Testis (tissue), 3 donors: ENCODE measurements around the gene C1QTNF12. TPM values are rescaled to one million over a fixed set of nuclear protein-coding genes. Genes with fewer than 3 reads are reported as not detected.

Experiments used
- DNase-seq: peaks from one replicate; pipeline ENCODE4 v3.0.0-alpha.2; 2019
- H3K27ac ChIP-seq, 2 donors: fragments of 200-600 bp; sonication (generic); one replicate each; pipeline ENCODE4 v1.5.1; 2019
- H3K27me3 ChIP-seq: fragments of 200-600 bp; sonication (generic); one replicate; pipeline ENCODE4 v1.5.1; 2019
- H3K36me3 ChIP-seq: fragments of 200-600 bp; sonication (generic); one replicate; pipeline ENCODE4 v1.5.1; 2017; ENCODE audit warnings: low read depth; ENCODE audit errors: missing control alignments
- H3K4me1 ChIP-seq: fragments of 200-600 bp; sonication (generic); one replicate; pipeline ENCODE4 v1.5.1; 2019
- H3K4me3 ChIP-seq, 2 donors: fragments of 200-600 bp; sonication (generic); one replicate each; pipeline ENCODE4 v1.5.1; 2017 to 2019
- H3K9me3 ChIP-seq: fragments of 200-600 bp; sonication (generic); one replicate; pipeline ENCODE4 v1.5.1; 2017
- POLR2A ChIP-seq: fragments of 450-650 bp; IDR thresholded peaks from one replicate; pipeline ENCODE4 v1.6.1; 2017; ENCODE audit warnings: antibody characterized with exemption, mild to moderate bottlenecking, moderate library complexity
- WGBS, 2 donors: methylation state at CpG; one replicate each; pipeline ENCODE4 v1.1.5; 2018; 5-methylcytosine and 5-hydroxymethylcytosine counted together
- intact Hi-C: fragments of 100-400 bp; cut with DNase I; formaldehyde crosslinking; loops from one replicate; pipeline ENCODE4 v1.15.1; 2023; ENCODE audit warnings: low total_unique reads
- polyA plus RNA-seq: library from polyadenylated mRNA; stranded (reverse); fragments of 350-450 nt; fragmentation: Illumina TruSeq; extraction: RNeasy Lipid Tissue Mini Kit (QIAGEN cat#74804); gene quantifications from one replicate; pipeline ENCODE4 v1.2.3, GENCODE V29; 2014; ENCODE audit warnings: low read depth, low replicate concordance; ENCODE audit not compliant: insufficient read depth
- total RNA-seq, 2 donors: library from RNA; depleted of rRNA; stranded (reverse); fragments of >200 nt; gene quantifications; one replicate each; pipeline ENCODE4 v1.2.3, GENCODE V29; 2016
- TF ChIP-seq, protein P1 (sequence below), 3 experiments: fragments of 450-650 bp in 2 of 3; fragments of 200-600 bp in 1 of 3; sonication (generic) in 1 of 3; IDR thresholded peaks; one replicate each; pipeline ENCODE4 v1.5.1; 2016 to 2019; ENCODE audit warnings: antibody characterized with exemption in 3 of 3, mild to moderate bottlenecking in 2 of 3, moderate library complexity in 1 of 3

C1QTNF12 gene
- total and polyA plus RNA-seq, 3 donors from 2014 or later, result 2.7 to 7.7 (median 4.7) TPM

DNA sequence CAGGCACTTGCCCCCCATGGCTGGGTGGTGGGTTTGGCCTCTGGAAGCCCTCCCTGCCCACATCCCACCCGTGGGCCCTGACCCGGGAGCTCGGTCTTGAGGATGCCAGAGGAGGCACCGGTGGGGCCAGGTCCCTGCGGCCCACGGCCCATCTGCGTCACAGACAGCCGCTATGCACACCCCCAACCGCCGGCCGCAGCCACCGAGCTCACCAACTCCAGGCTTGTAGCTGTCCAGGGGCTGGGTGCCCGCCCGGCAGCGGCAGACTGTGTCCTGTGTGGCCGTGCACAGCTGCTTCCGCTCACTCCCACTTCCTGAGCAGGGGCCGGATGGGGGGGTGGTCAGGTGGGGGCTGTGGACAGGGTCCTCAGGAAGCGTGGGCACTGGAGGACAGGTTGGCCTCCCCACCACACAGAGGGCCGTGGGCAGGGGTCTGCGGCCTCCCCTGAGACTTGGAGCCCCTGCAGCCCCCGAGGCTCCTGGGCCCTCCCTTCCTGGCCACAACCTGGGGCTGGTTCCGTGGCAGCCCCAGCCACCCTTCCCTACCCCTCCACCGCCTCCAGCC is 33.7 kb downstream of the C1QTNF12 start:
- DNase-seq, result no peak
- Histone ChIP-seq H3K4me3 (no peak overlapping the region), H3K4me1 (peaks cover 8% of the 10 kb centered on the region), H3K36me3 (no peaks in the 10 kb centered on the region), H3K27me3 (no peaks in the 10 kb centered on the region), H3K27ac (no peak overlapping the region), H3K9me3 (no peaks in the 10 kb centered on the region)
- TF ChIP-seq POLR2A, result no peak
- TF ChIP-seq, protein P1, sequence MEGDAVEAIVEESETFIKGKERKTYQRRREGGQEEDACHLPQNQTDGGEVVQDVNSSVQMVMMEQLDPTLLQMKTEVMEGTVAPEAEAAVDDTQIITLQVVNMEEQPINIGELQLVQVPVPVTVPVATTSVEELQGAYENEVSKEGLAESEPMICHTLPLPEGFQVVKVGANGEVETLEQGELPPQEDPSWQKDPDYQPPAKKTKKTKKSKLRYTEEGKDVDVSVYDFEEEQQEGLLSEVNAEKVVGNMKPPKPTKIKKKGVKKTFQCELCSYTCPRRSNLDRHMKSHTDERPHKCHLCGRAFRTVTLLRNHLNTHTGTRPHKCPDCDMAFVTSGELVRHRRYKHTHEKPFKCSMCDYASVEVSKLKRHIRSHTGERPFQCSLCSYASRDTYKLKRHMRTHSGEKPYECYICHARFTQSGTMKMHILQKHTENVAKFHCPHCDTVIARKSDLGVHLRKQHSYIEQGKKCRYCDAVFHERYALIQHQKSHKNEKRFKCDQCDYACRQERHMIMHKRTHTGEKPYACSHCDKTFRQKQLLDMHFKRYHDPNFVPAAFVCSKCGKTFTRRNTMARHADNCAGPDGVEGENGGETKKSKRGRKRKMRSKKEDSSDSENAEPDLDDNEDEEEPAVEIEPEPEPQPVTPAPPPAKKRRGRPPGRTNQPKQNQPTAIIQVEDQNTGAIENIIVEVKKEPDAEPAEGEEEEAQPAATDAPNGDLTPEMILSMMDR (IDR thresholded peaks at IDR 0.05), result no peak
- 60 to 74% methylated on average over 1 to 19 of the region's 24 CpGs for WGBS, 2 donors
- intact Hi-C loops, result no loop called here

DNA sequence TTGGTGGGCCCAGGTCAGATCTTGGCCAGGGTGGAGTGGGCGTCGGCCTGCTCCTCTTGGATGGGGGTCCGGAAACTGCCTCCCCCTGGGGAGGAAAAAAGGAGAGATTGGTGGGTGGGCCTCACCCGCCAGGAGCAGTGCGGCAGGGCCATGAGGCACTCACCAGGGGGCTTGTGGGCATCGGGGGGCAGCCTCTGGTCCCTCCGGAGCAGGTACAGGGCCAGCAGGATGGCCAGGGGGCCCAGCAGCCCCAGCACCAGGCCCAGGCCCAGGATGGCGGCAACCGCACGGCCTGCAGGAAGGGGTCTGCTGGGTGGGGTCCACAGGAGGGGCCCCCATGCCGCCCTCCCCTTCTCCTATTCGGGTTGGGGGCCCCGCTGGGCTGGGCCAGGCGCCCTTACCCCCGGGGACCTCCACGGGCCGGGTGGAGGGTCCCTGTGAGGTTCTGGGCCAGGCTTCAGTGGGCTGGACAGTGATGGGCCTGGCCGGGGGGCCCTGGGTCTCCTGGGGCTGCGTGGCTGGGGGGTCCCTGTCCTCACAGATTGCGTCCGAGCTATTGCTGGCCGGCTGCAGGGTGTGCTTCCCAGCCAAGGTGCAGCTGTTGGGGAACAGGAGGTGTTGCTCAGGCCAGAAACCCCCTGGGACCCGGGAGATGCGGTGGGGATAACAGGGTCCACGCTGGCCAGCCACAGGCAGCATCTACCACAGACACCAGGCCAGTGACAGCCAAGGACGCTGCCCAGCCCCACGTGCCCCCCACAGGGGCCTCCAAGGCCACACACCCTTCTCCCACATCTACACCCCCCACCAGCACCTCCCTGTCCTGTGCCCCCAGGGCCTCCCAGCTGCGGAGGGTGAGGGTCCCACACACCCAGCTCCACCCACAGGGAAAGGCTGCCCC is 34.7 kb downstream of the C1QTNF12 start:
- H3K36me3 ChIP-seq, result no peaks in the 10 kb centered on the region
- no peak for TF ChIP-seq POLR2A
- TF ChIP-seq, protein P1 (IDR thresholded peaks at IDR 0.05), result no peak
- intact Hi-C loops, result no loop called here
- DNase-seq, result no peak
- no peak overlapping the region for H3K27ac ChIP-seq
- H3K27me3 ChIP-seq, result no peaks in the 10 kb centered on the region
- 83 to 91% methylated on average over 16 to 19 of the region's 28 CpGs for WGBS, 2 donors
- H3K4me3 ChIP-seq, result no peak overlapping the region
- no peaks in the 10 kb centered on the region for H3K9me3 ChIP-seq
- peaks cover 8% of the 10 kb centered on the region for H3K4me1 ChIP-seq

DNA sequence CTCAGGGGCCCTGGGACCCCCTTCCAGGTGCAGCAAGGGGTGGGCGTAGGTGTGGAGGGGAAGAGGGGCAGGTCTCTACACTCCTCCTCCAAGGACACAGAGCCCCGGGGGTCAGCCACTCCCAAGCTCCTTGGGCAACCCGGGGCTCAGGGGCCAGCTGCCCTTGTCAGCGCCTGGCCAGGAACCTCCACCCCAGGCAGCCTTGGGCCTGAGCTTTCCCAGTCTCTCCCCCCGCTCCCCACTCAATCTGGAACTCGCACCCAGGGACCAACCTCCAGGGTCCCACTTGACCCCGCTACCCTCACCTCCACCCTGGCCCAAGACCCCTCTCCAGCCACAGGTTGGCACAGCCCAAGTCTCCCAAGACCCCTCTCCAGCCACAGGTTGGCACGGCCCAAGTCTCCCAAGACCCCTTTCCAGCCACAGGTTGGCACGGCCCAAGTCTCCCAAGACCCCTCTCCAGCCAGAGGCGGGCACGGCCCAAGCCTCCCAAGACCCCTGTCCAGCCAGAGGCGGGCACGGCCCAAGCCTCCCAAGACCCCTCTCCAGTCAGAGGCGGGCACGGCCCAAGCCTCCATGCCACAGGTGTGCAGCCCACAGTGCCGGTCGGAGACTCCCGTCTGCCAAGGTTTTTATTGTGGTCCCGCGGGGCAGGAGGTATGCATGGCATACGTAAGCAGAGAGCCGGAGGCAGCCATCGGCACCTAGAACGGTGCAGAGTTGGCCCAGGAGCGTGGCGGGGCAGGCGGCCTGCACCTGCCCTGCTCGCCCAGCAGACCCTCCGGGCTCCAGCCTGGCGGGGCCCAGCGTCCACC is 35.6 kb downstream of the C1QTNF12 start:
- no peak for TF ChIP-seq POLR2A
- TF ChIP-seq, protein P1 (IDR thresholded peaks at IDR 0.05), result no peak
- DNase-seq, result no peak
- Histone ChIP-seq H3K9me3 (no peaks in the 10 kb centered on the region), H3K27ac (no peak overlapping the region), H3K4me1 (peaks cover 13% of the 10 kb centered on the region), H3K4me3 (no peak overlapping the region), H3K36me3 (no peaks in the 10 kb centered on the region), H3K27me3 (no peaks in the 10 kb centered on the region)
- intact Hi-C loops, result no loop called here
- 94 to 96% methylated on average over 28 to 30 of the region's 31 CpGs for WGBS, 2 donors

DNA sequence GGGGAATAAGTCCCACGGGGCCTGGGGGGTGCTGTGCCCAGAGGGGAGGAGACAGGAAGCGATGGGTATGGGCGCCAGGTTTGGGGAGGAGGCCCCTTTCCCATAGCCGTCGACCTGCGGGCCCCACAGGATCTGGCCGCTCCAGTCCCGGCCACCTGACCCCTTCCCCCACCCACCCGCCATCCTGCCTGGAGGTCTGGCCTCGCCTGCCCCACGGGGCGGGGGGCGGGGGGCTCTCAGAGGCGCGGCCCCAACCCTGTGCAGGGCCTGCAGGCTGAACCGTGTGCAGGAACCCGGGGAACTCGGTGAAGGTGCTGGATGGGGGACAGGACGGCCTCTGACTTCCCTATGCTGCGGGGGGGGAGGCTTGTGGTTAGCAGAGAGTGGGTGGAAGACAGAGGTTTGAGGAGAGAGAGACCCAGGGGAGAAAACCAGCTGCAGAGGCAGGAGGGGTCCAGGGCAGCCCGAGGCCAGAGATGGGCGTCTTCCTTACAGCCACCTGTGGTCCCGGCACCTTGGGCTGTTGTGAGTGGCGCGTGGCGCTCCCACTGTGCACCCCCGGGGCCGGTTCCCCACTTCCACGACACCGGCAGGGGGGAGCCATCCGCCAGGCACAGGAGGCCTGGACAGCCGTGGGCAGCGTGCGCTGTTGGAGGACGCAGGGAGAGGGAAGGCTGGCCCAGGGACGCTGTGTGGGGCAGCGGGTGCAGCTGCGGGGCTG is 37.6 kb downstream of the C1QTNF12 start:
- Histone ChIP-seq H3K36me3 (no peaks in the 10 kb centered on the region), H3K9me3 (no peaks in the 10 kb centered on the region), H3K27ac (no peak overlapping the region), H3K4me1 (peaks cover 10% of the 10 kb centered on the region), H3K4me3 (no peak overlapping the region), H3K27me3 (no peaks in the 10 kb centered on the region)
- 69 to 70% methylated on average over 13 to 37 of the region's 38 CpGs for WGBS, 2 donors
- TF ChIP-seq, protein P1 (IDR thresholded peaks at IDR 0.05), result no peak
- no peak for TF ChIP-seq POLR2A
- intact Hi-C loops, result no loop called here
- no peak for DNase-seq
